HL-60/S4 treated with phorbol 12-myristate 13-acetate at 8.2 ng/mL for 4 days and 3 days (cell line): ENCODE data around the gene SPRR1B.
"Not testable (repeated sequence)": the region's sequence is repeated elsewhere in the genome, so short reads cannot be mapped to it uniquely, and the experiment has no call there.

Source experiments
- in situ Hi-C: fragments of 300-500 bp; cut with MboI; formaldehyde crosslinking; loops from 2 replicates; pipeline ENCODE4 v1.15.0; 2022; ENCODE audit warnings: low sequenced_read_pairs

SPRR1B gene

GRCh38 chr1:153030895-153031294 lies at the start of gene SPRR1B:
Gene SPRR1B (plus strand): TSS chr1:153031203. CDS start chr1:153032346, 1,143 bp downstream.
- in situ Hi-C loops, result no loop called here

- in situ Hi-C loops, result no loop called here
Observed at GRCh38 chr1:152982076-152982475, 48.9 kb upstream of the SPRR1B start.

DNA sequence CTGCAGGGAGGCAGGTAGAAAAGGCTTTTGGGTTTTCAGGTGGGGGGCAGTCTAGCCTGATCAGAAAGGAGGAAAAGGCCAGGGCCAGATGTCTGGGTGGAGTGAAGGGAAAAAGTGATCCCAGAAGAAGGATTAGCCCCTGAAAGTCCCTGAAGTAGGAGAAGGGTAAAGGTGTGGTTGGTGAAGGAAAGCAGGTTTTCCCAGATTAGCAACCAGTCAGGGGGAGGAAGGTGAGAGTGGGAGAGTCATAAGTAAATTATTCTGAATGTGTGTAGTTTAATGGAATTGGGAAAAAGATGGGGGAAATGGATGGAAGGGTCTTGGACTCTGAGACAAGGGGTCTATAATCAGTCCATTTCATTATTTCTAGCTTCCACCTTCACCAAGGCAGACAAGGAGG lies 47.8 kb upstream of the SPRR1B start:
- in situ Hi-C loops, result no loop called here

- in situ Hi-C loops, result no loop called here
Observed at GRCh38 chr1:152983743-152984142, 47.3 kb upstream of the SPRR1B start, which contains the start of gene SPRR1A. Gene SPRR1A (plus strand): TSS chr1:152984081. CDS start chr1:152985231, 1,150 bp downstream.

DNA sequence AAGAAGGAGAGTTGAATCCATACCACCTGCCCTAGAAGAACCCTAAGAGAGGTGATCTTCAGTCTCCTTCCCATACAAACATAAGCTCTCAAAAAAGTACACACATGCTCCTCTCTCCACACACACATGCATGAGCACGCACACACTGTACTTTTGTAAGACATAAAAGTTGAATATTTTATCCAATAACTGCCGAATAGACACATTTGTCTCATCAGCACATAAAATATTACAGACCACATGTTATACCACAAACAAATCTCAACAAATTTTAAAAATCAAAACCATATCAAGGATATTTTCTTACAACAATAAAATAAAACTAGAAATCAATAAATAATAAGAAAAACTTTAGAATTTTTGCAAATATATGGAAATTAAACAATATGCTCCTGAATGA lies 44.4 kb upstream of the SPRR1B start:
- in situ Hi-C loops, result no loop called here

- in situ Hi-C loops, result no loop called here
Observed at GRCh38 chr1:152993186-152993585, 37.8 kb upstream of the SPRR1B start.

- in situ Hi-C loops, result no loop called here
Observed at GRCh38 chr1:152995842-152996241, 35.2 kb upstream of the SPRR1B start.

DNA sequence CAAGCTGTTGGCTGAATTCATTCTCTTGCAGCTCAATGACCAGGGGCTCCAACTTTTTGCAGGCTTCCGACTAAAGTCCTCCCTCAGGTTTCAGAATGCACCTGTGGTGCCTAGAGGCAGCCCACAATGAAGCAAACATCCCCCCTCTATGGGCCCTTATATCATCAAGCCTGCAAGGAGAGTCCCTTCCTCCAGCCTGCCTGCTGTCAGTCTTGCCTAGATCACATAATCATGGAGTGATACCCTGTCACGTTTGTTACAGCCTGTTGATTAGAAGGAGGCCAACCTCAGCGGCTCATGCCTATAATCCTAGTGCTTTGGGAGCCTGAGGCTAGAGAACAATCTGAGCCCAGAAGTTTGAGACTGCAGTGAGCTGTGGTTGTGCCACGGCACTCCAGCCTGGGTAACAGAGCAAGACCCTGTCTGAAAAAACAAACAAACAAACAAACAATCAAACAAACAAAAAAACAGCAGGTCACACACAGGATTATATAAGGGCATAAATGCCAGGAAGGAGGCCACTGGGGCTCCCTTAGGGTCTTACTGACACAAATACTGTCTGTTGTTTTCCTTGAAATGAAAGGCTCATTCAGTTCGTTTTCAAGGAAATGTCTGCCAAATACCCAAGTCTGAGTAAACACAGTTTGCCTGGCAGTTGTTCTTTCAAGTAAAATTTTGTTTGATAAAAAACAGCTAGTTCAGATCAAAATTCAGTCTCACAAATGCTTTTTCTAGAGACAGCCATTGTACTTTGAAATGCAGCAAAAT lies 34.2 kb upstream of the SPRR1B start:
- in situ Hi-C loops, result no loop called here

- in situ Hi-C loops, result no loop called here
Observed at GRCh38 chr1:152997901-152998300, 33.1 kb upstream of the SPRR1B start.

DNA sequence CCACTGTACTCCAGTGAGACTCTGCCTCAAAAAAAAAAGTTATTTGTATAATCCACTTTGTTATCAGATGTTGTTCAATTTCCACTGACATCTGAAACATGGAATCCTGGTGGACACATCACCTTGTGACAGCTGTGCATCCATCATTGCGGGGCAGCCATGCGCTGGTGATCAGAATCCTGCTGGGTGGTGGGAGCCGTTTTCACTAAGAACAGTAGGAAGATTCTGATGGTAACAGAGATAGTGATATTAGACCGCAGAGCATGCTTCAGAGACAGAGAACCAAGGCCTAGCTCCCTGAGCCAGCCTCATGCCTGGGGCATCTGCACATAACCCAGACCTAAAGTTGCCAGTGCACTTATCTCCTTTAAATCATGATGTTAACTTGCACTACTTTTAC lies 32.5 kb upstream of the SPRR1B start:
- in situ Hi-C loops, result no loop called here

DNA sequence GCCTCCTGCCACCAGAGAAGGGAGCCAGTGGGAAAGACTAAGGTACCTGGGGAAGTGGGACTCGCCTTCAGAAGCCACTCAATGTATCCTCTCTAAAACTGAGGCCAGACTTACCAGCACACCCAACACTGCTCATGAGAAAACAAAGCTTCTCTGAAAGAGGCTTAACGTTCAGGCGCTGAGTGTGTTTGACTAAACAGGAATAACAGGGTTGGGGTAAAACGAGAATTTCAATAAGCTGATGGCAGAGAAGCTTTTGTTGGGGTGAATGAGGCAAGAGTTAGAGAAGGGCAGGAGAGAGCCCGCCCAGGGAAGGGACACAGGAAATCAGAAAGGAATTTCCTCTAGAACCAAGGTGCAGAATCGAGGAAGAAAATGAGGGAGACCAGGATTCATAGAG lies 31.2 kb upstream of the SPRR1B start:
- in situ Hi-C loops, result no loop called here

GRCh38 chr1:153000294-153000693 lies 30.7 kb upstream of the SPRR1B start:
- in situ Hi-C loops, result no loop called here

GRCh38 chr1:153001382-153001781 lies 29.6 kb upstream of the SPRR1B start, which contains the start of gene SPRR3:
Gene SPRR3 (plus strand): TSS chr1:153001749. CDS start chr1:153003021, 1,272 bp downstream.
- in situ Hi-C loops, result no loop called here

GRCh38 chr1:153011235-153011758 lies 19.7 kb upstream of the SPRR1B start:
- in situ Hi-C loops, result not testable (repeated sequence)

- in situ Hi-C loops, result not testable (repeated sequence)
Observed at GRCh38 chr1:153021829-153022228, 9.2 kb upstream of the SPRR1B start.

- in situ Hi-C loops, result not testable (repeated sequence)
Observed at GRCh38 chr1:153022340-153022739, 8.7 kb upstream of the SPRR1B start.

GRCh38 chr1:153023109-153023508 lies 7.9 kb upstream of the SPRR1B start:
- in situ Hi-C loops, result no loop called here

GRCh38 chr1:153024413-153024812 lies 6.6 kb upstream of the SPRR1B start:
- in situ Hi-C loops, result no loop called here

DNA sequence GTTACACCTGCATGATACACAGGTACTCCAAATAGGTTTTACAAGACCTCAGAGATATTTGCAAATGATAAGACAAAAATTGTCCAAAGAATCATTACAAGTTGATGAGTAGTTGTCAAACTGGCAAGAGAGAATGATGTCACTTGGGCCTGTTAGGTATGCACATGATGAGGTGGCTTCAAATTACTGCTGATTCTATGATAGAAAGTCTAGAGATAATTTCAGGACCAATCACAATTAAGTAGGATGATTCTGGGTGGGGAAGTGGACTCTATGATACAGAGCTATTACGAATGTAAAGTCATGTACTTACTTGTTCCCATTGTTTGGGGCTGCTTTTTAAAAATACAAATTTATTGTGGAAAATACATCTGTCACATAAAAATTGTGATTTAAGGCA lies 5.2 kb upstream of the SPRR1B start:
- in situ Hi-C loops, result no loop called here

GRCh38 chr1:153028766-153029165 lies 2.2 kb upstream of the SPRR1B start:
- in situ Hi-C loops, result no loop called here

DNA sequence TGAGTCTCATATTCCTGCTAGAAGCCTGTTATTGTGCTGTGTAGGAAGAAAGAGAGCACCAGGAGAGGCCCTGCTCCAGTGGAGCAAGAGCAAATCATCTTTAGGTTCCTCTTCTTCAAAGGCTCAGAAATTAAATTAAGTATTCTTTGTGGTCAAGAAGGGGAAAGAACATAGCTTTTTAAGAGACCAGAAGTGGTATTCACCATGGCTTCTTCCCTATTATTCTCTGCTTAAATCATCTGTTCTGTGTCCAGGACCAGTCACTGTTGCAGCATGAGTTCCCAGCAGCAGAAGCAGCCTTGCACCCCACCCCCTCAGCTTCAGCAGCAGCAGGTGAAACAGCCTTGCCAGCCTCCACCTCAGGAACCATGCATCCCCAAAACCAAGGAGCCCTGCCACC lies 1.1 kb downstream of the SPRR1B start:
- in situ Hi-C loops, result no loop called here

DNA sequence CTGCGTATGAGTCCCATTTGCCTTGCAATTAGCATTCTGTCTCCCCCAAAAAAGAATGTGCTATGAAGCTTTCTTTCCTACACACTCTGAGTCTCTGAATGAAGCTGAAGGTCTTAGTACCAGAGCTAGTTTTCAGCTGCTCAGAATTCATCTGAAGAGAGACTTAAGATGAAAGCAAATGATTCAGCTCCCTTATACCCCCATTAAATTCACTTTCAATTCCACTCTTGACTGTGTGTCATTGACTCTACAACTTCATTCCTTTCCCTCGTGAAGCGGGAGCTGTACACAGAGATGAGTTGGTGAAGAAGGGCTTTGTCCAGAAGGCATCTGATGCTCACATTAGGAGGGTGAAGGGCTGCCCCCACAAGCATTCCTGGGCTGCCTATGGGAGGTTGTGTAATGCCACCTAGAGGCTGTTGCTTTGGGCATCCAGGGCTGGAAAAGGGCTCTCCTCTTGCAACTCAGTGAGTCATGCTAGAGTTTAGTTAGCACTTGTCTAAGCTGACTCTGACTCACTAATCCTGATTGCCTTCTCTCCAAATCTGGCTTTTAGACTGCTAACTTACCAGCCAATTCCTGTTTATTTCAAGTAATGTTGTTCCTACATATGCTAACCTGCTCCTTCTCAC lies 1.8 kb downstream of the SPRR1B start:
- in situ Hi-C loops, result no loop called here
